Mesodermal cell (in vitro differentiated cells): Measurements from ENCODE around the gene HAUS3.
"Not testable (repeated sequence)": the region's sequence is repeated elsewhere in the genome, so short reads cannot be mapped to it uniquely, and the experiment has no call there.

Source experiments
- H3K27ac ChIP-seq: 2 replicates; pipeline ENCODE4 v1.7.0; 2013; ENCODE audit warnings: mild to moderate bottlenecking, low read depth, low read length, moderate library complexity; ENCODE audit not compliant: severe bottlenecking
- H3K36me3 ChIP-seq: 2 replicates; pipeline ENCODE4 v1.7.1; 2013; ENCODE audit warnings: mild to moderate bottlenecking, low read length, moderate library complexity; ENCODE audit not compliant: control insufficient read depth, insufficient read depth
- H3K4me1 ChIP-seq: one replicate; pipeline ENCODE4 v1.7.1; 2013; ENCODE audit warnings: mild to moderate bottlenecking, low read length; ENCODE audit not compliant: insufficient read depth, control insufficient read depth, poor library complexity, severe bottlenecking
- H3K4me3 ChIP-seq: 2 replicates; pipeline ENCODE4 v1.7.0; 2013; ENCODE audit warnings: low read length, control low read depth, mild to moderate bottlenecking; ENCODE audit not compliant: insufficient read depth, poor library complexity, severe bottlenecking; ENCODE audit errors: extremely low read depth
- H3K9me3 ChIP-seq: 2 replicates; pipeline ENCODE4 v1.7.1; 2013; ENCODE audit warnings: mild to moderate bottlenecking, low read length, moderate library complexity; ENCODE audit not compliant: control insufficient read depth
- WGBS, 2 experiments: methylation state at CpG; one replicate each; pipeline ENCODE4 v1.1.5; 2013; ENCODE audit warnings: missing lambda C conversion rate in 2 of 2; ENCODE audit not compliant: insufficient coverage in 2 of 2; 5-methylcytosine and 5-hydroxymethylcytosine counted together

The HAUS3 gene

GRCh38 chr4:2284934-2285612 lies 43.2 kb upstream of the HAUS3 start:
- 91% methylated on average over 13 to 15 of the region's 15 CpGs for WGBS, 2 experiments
- H3K27ac ChIP-seq = peak overlapping the region; percentile 62
- H3K9me3 ChIP-seq = no peaks in the 10 kb centered on the region
- H3K4me1 ChIP-seq = peaks cover 19% of the 10 kb centered on the region
- no peaks in the 10 kb centered on the region for H3K36me3 ChIP-seq
- no peak overlapping the region for H3K4me3 ChIP-seq

GRCh38 chr4:2284161-2284933 lies 42.4 kb upstream of the HAUS3 start:
- H3K27ac ChIP-seq = no peak overlapping the region
- H3K4me3 ChIP-seq = no peak overlapping the region
- H3K4me1 ChIP-seq = peaks cover 19% of the 10 kb centered on the region
- WGBS, 2 experiments = 95 to 96% methylated on average over 21 to 22 of the region's 23 CpGs
- H3K9me3 ChIP-seq = no peaks in the 10 kb centered on the region
- H3K36me3 ChIP-seq = no peaks in the 10 kb centered on the region

- Histone ChIP-seq H3K4me1 (peaks cover 19% of the 10 kb centered on the region), H3K9me3 (no peaks in the 10 kb centered on the region), H3K27ac (no peak overlapping the region), H3K4me3 (no peak overlapping the region), H3K36me3 (no peaks in the 10 kb centered on the region)
- 90 to 100% methylated on average over 2 to 3 of the region's 3 CpGs for WGBS, 2 experiments
Measured at GRCh38 chr4:2283199-2283711, 41.3 kb upstream of the HAUS3 start.

- Histone ChIP-seq H3K9me3 (no peaks in the 10 kb centered on the region), H3K27ac (no peak overlapping the region), H3K4me1 (peaks cover 19% of the 10 kb centered on the region), H3K4me3 (no peak overlapping the region), H3K36me3 (no peaks in the 10 kb centered on the region)
- 88 to 93% methylated on average over 7 to 8 of the region's 10 CpGs for WGBS, 2 experiments
Measured at GRCh38 chr4:2281575-2282343, 39.8 kb upstream of the HAUS3 start.

- WGBS, 2 experiments = 86 to 92% methylated on average over 12 to 13 of the region's 13 CpGs
- Histone ChIP-seq H3K36me3 (no peaks in the 10 kb centered on the region), H3K4me1 (peaks cover 12% of the 10 kb centered on the region), H3K27ac (no peak overlapping the region), H3K9me3 (no peaks in the 10 kb centered on the region), H3K4me3 (no peak overlapping the region)
Measured at GRCh38 chr4:2280531-2281300, 38.8 kb upstream of the HAUS3 start.

- no peak overlapping the region for H3K27ac ChIP-seq
- H3K4me1 ChIP-seq = no peaks in the 10 kb centered on the region
- WGBS, 2 experiments = 90 to 97% methylated on average over 8 to 9 of the region's 9 CpGs
- no peak overlapping the region for H3K4me3 ChIP-seq
- H3K9me3 ChIP-seq = no peaks in the 10 kb centered on the region
- no peaks in the 10 kb centered on the region for H3K36me3 ChIP-seq
Measured at GRCh38 chr4:2277956-2278355, 36.0 kb upstream of the HAUS3 start.

GRCh38 chr4:2276581-2277325 lies 34.8 kb upstream of the HAUS3 start:
- Histone ChIP-seq H3K9me3 (no peaks in the 10 kb centered on the region), H3K4me3 (no peak overlapping the region), H3K27ac (no peak overlapping the region), H3K36me3 (no peaks in the 10 kb centered on the region), H3K4me1 (no peaks in the 10 kb centered on the region)
- WGBS, 2 experiments = 95% methylated on average over 19 to 24 of the region's 30 CpGs

GRCh38 chr4:2275546-2276251 lies 33.8 kb upstream of the HAUS3 start:
- WGBS, 2 experiments = 92 to 96% methylated on average over 39 of the region's 44 CpGs
- H3K9me3 ChIP-seq = no peaks in the 10 kb centered on the region
- no peak overlapping the region for H3K4me3 ChIP-seq
- no peak overlapping the region for H3K27ac ChIP-seq
- H3K36me3 ChIP-seq = no peaks in the 10 kb centered on the region
- no peaks in the 10 kb centered on the region for H3K4me1 ChIP-seq

- H3K9me3 ChIP-seq, H3K27ac ChIP-seq, H3K4me1 ChIP-seq, H3K4me3 ChIP-seq, H3K36me3 ChIP-seq: not testable (repeated sequence)
- WGBS, 2 experiments = 88 to 95% methylated on average over 8 to 9 of the region's 10 CpGs
Measured at GRCh38 chr4:2275044-2275397, 33.1 kb upstream of the HAUS3 start.
